Stomach (tissue), 9 donors: ENCODE data around the gene CYGB. TPM values are rescaled to one million over a fixed set of nuclear protein-coding genes. Genes with fewer than 3 reads are reported as not detected.
A peak's percentile ranks its signal among the peaks of the same experiment; 100 is the strongest.

ENCODE experiments used
- DNase-seq, 2 donors: peaks; one replicate each; pipeline versions ENCODE4 v3.0.0 to v3.0.0-alpha.2; 2013 to 2019
- H3K27ac ChIP-seq, 5 donors: fragments of 200-600 bp in 4 of 5; sonication (generic) in 4 of 5; one replicate each; pipeline ENCODE4 v1.5.1; 2013 to 2019; ENCODE audit warnings: mild to moderate bottlenecking in 1 of 5, moderate library complexity in 1 of 5
- H3K27me3 ChIP-seq, 3 donors: fragments of 200-600 bp; sonication (generic); one replicate each; pipeline ENCODE4 v1.5.1; 2017 to 2019; ENCODE audit warnings: mixed run types in 1 of 3
- H3K36me3 ChIP-seq, 4 donors: fragments of 200-600 bp; sonication (generic); 1 replicate in 3 of 4; 2 replicates in 1 of 4; pipeline ENCODE4 v1.5.1; 2016 to 2019
- H3K4me1 ChIP-seq, 4 donors: fragments of 200-600 bp; sonication (generic); one replicate each; pipeline ENCODE4 v1.5.1; 2016 to 2019
- H3K4me3 ChIP-seq, 4 donors: fragments of 200-600 bp; sonication (generic) in 3 of 4; one replicate each; pipeline ENCODE4 v1.5.1; 2016 to 2019; ENCODE audit warnings: mild to moderate bottlenecking in 1 of 4
- H3K9me3 ChIP-seq, 4 donors: fragments of 200-600 bp; sonication (generic); one replicate each; pipeline ENCODE4 v1.5.1; 2016 to 2019
- CTCF ChIP-seq, 7 experiments: fragments of 450-650 bp in 4 of 7; fragments of 200-600 bp in 3 of 7; sonication (generic) in 3 of 7; IDR thresholded peaks; one replicate each; pipeline ENCODE4 v1.5.1; 2016 to 2019; ENCODE audit warnings: antibody characterized with exemption in 7 of 7, control low read depth in 2 of 7, mild to moderate bottlenecking in 1 of 7
- EP300 ChIP-seq: sonication (generic); formaldehyde crosslinking; IDR thresholded peaks from one replicate; pipeline ENCODE4 v1.6.1; 2017; ENCODE audit warnings: antibody characterized with exemption
- POLR2A ChIP-seq, 4 donors: fragments of 450-650 bp; IDR thresholded peaks; one replicate each; pipeline ENCODE4 v1.6.1; 2016; ENCODE audit warnings: antibody characterized with exemption in 4 of 4, control low read depth in 2 of 4, mild to moderate bottlenecking in 1 of 4, moderate library complexity in 1 of 4
- POLR2AphosphoS5 ChIP-seq, 3 donors: sonication (generic); formaldehyde crosslinking; IDR thresholded peaks; one replicate each; pipeline ENCODE4 v1.6.1; 2016; ENCODE audit warnings: antibody characterized with exemption in 3 of 3
- WGBS, 5 donors: extraction: QIAGEN DNeasy Blood & Tissue Kit in 3 of 5; methylation state at CpG; one replicate each; pipeline versions ENCODE4 v1.1.5 to v1.1.7; 2013 to 2018; 5-methylcytosine and 5-hydroxymethylcytosine counted together
- intact Hi-C: fragments of 100-400 bp; cut with DNase I; formaldehyde crosslinking; loops from one replicate; pipeline ENCODE4 v1.15.1; 2023; ENCODE audit warnings: low total_unique reads
- polyA plus RNA-seq, 3 donors: library from polyadenylated mRNA; stranded (reverse); fragments of 200-250 nt; gene quantifications; one replicate each; pipeline ENCODE4 v1.2.3, GENCODE V29; 2013
- total RNA-seq, 5 donors: library from RNA; depleted of rRNA; stranded (reverse); fragments of >200 nt; gene quantifications; one replicate each; pipeline versions ENCODE4 v1.1.0 to v1.2.3, GENCODE V29; 2014 to 2016
- donor health status: healthy with polysubstance abuse.
- donor health status: Bipolar disorder and iron deficiency.
- donor health status: healthy.

CYGB gene
- total and polyA plus RNA-seq, 8 donors = 6.8 to 101 (median 35.9) TPM; not detected in 1

DNA sequence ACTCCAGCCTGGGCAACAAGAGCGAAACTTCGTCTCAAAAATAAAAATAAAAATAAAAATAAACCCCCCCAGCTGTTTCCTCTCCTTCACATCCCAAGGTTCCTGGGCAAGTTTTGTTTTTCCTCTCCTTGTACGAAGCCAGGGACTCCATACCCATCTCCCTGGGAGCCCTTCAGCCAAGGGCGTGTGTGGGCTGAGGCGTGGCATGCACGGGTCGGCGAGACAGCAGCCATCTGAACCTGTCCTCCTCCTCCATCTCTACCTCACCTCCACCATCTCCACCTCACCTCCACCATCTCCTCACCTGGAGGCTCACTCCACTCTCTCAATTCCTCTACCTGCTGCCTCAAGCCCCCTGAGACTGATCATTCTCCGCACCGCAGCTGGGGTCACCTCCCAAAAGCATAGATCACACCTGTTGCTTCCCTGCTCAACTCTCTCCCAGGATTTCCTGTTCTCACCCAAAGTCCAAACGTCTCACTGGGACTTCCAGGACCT lies 53.2 kb downstream of the CYGB start:
- intact Hi-C loops = no loop called here
- no peaks in the 10 kb centered on the region for H3K9me3 ChIP-seq
- TF ChIP-seq EP300 = no peak
- TF ChIP-seq POLR2AphosphoS5 (IDR thresholded peaks at IDR 0.05) = no peak
- TF ChIP-seq POLR2A (IDR thresholded peaks at IDR 0.05) = no peak
- no peak for TF ChIP-seq CTCF (IDR thresholded peaks at IDR 0.05)
- no peaks in the 10 kb centered on the region for H3K27me3 ChIP-seq
- 85 to 91% (median 87%) methylated on average over 11 of the region's 11 CpGs for WGBS, 5 donors
- no peak for DNase-seq
- peak overlapping the region in 3 of 5 donors; percentile 26 to 70 (median 32) for H3K27ac ChIP-seq
- peaks cover 0 to 17% (median 0%) of the 10 kb centered on the region in 4 donors for H3K4me1 ChIP-seq
- no peak overlapping the region for H3K4me3 ChIP-seq
- peaks cover 0 to 23% (median 18%) of the 10 kb centered on the region in 4 donors for H3K36me3 ChIP-seq

DNA sequence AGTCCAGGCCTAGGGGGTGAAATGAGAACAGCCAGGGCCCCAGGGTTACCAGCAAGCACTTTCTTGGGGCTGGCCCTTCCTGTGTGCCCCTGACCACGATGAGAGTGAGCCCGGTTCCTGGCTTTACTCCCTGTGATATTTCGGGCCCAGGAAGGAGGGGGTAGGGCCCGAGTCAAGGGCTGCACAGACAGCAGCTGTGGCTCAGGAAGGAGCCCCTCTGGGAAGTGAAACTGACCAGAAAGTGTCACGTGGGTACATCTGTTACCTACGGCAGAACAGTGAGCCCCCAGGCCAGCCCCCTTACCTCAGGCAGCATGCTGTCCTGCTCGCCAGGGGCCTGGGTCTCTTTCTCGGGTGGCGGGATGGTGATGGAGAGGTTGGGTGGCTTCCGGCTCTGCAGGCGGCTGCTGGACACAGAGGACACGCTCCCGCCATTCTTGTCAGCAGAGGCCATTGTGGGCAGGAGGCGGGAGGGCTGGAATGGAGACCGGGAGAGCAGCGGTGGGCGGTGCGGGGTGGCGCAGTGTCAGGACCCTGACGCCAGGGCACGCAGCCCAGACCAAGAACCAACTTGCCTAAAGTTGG lies 56.3 kb downstream of the CYGB start:
- intact Hi-C loops = no loop called here
- no peak for TF ChIP-seq CTCF (IDR thresholded peaks at IDR 0.05)
- TF ChIP-seq EP300 = no peak
- no peak for TF ChIP-seq POLR2A (IDR thresholded peaks at IDR 0.05)
- TF ChIP-seq POLR2AphosphoS5 (IDR thresholded peaks at IDR 0.05) = no peak
- H3K36me3 ChIP-seq = peaks cover 0 to 43% (median 35%) of the 10 kb centered on the region in 4 donors
- DNase-seq = peak in 1 of 2 donors; percentile 57
- no peaks in the 10 kb centered on the region for H3K9me3 ChIP-seq
- H3K4me1 ChIP-seq = peaks cover 0 to 15% (median 0%) of the 10 kb centered on the region in 4 donors
- H3K27ac ChIP-seq = peak overlapping the region in 3 of 5 donors; percentile 42 to 67 (median 64)
- no peaks in the 10 kb centered on the region for H3K27me3 ChIP-seq
- 75 to 87% (median 84%) methylated on average over 21 of the region's 21 CpGs for WGBS, 5 donors
- H3K4me3 ChIP-seq = peak overlapping the region in 1 of 4 donors; percentile 19

DNA sequence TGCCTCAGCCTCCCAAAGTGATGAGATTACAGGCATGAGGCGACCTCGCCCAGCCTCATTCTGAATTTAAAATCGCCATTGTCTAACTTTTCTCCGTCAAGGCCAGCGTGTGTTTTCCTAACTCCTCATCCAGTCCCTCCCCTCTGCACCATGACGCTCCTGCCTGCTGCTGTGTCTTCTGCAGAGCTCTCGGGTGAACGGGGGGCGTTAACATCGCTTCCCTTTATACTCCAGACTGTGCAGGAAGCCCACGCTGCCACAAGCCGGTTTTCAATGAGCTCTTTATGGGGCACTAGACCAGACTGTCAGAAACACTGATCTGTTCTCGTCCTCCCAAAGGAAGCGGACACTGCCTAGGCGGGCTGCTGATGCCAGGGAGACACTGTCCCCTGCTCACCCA lies 56.9 kb downstream of the CYGB start:
- no peak overlapping the region for H3K4me3 ChIP-seq
- H3K9me3 ChIP-seq = no peaks in the 10 kb centered on the region
- DNase-seq = peak in 1 of 2 donors; percentile 83
- intact Hi-C loops = no loop called here
- H3K4me1 ChIP-seq = peaks cover 0 to 15% (median 0%) of the 10 kb centered on the region in 4 donors
- H3K36me3 ChIP-seq = peaks cover 0 to 44% (median 35%) of the 10 kb centered on the region in 4 donors
- TF ChIP-seq POLR2A (IDR thresholded peaks at IDR 0.05) (no peak), CTCF (IDR thresholded peaks at IDR 0.05) (no peak), EP300 (no peak), POLR2AphosphoS5 (IDR thresholded peaks at IDR 0.05) (no peak)
- H3K27me3 ChIP-seq = no peaks in the 10 kb centered on the region
- WGBS, 5 donors = 59 to 74% (median 71%) methylated on average over 15 of the region's 15 CpGs
- peak overlapping the region in 3 of 5 donors; percentile 14 to 64 (median 42) for H3K27ac ChIP-seq

GRCh38 chr17:76479515-76480060 lies 57.9 kb downstream of the CYGB start:
- no peak for DNase-seq
- no peaks in the 10 kb centered on the region for H3K27me3 ChIP-seq
- H3K4me1 ChIP-seq = peaks cover 0 to 8% (median 0%) of the 10 kb centered on the region in 4 donors
- intact Hi-C loops = no loop called here
- H3K9me3 ChIP-seq = no peaks in the 10 kb centered on the region
- H3K36me3 ChIP-seq = peaks cover 0 to 50% (median 41%) of the 10 kb centered on the region in 4 donors
- no peak overlapping the region for H3K27ac ChIP-seq
- WGBS, 5 donors = 88 to 92% (median 91%) methylated on average over 11 to 14 of the region's 14 CpGs
- TF ChIP-seq CTCF (IDR thresholded peaks at IDR 0.05) (no peak), POLR2A (IDR thresholded peaks at IDR 0.05) (no peak), POLR2AphosphoS5 (IDR thresholded peaks at IDR 0.05) (no peak), EP300 (no peak)
- no peak overlapping the region for H3K4me3 ChIP-seq
